NB4 (cell line): Measurements from ENCODE around the gene KCNQ5.

ENCODE experiments used
- DNase-seq: peaks from one replicate; pipeline ENCODE4 v3.0.0; 2010; ENCODE audit warnings: low read depth
- H3K4me3 ChIP-seq: one replicate; pipeline ENCODE4 v1.5.1; 2011; ENCODE audit warnings: mild to moderate bottlenecking, low read depth, low read length, moderate library complexity
- CTCF ChIP-seq: IDR thresholded peaks from one replicate; pipeline ENCODE4 v1.5.1; 2012; ENCODE audit warnings: low read depth, low read length
- MAX ChIP-seq: IDR thresholded peaks from 2 replicates; pipeline ENCODE4 v1.6.1; 2011; ENCODE audit warnings: low read depth, low read length
- MYC ChIP-seq: IDR thresholded peaks from 2 replicates; pipeline ENCODE4 v1.6.1; 2011; ENCODE audit warnings: low read depth, low read length
- POLR2A ChIP-seq: IDR thresholded peaks from 2 replicates; pipeline ENCODE4 v1.6.1; 2011; ENCODE audit warnings: mild to moderate bottlenecking; ENCODE audit not compliant: insufficient read length; ENCODE audit errors: extremely low read depth

Gene KCNQ5

GRCh38 chr6:72850469-72850868 lies 228.6 kb downstream of the KCNQ5 start:
- no peak overlapping the region for H3K4me3 ChIP-seq
- DNase-seq = no peak
- TF ChIP-seq CTCF (no peak), MYC (no peak), MAX (no peak)

- no peak for DNase-seq
- no peak overlapping the region for H3K4me3 ChIP-seq
- TF ChIP-seq POLR2A = no peak
- TF ChIP-seq CTCF = no peak
- no peak for TF ChIP-seq MYC
- TF ChIP-seq MAX = no peak
Observed at GRCh38 chr6:72855471-72855870, 233.6 kb downstream of the KCNQ5 start.

GRCh38 chr6:72856801-72857200 lies 234.9 kb downstream of the KCNQ5 start:
- no peak overlapping the region for H3K4me3 ChIP-seq
- peak; percentile 24 for DNase-seq
- TF ChIP-seq MYC (no peak), CTCF (no peak), POLR2A (no peak), MAX (no peak)

GRCh38 chr6:72857791-72858585 lies 236.1 kb downstream of the KCNQ5 start:
- DNase-seq = no peak
- TF ChIP-seq MAX (no peak), POLR2A (no peak), MYC (no peak), CTCF (no peak)

GRCh38 chr6:72861059-72861458 lies 239.2 kb downstream of the KCNQ5 start:
- no peak overlapping the region for H3K4me3 ChIP-seq
- DNase-seq = no peak
- TF ChIP-seq POLR2A = no peak
- no peak for TF ChIP-seq MAX
- TF ChIP-seq CTCF = no peak
- TF ChIP-seq MYC = no peak

More at GRCh38 chr6:72857791-72858585, 236.1 kb downstream of the KCNQ5 start:
- H3K4me3 ChIP-seq = no peak overlapping the region
